Fibroblast of gingiva (primary cell): Measurements from ENCODE around the gene NLRP7.

Source experiments
- DNase-seq: peaks from one replicate; pipeline ENCODE4 v3.0.0-alpha.2; 2011; ENCODE audit warnings: low read depth

NLRP7 gene

DNA sequence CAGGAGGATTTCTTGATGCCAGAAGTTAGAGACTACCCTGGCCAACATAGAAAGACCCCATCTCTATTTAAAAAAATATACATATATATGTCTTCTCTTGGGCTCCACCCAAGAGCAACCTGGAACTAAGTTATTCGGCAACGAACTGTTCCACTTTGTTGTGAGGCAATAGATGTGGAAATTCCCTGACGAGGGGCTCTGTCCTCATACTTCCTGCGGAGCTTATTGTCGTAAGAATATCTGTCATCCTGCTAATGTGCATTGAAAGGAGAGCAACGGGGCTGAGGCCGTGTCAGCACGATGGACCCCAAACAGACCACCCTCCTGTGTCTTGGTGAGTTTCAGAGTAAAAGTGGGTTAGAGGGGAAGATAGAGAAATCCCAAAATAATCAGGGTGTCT, 73.3 kb downstream of the NLRP7 start, which contains the start of gene FCAR:
Gene FCAR (plus strand): TSS at position 246 of the 400 bp plus-strand sequence. CDS start 55 bp downstream, at position 301.
- DNase-seq, result no peak
